ENCODE measurements around the gene SORCS2.

SORCS2 gene

DNA sequence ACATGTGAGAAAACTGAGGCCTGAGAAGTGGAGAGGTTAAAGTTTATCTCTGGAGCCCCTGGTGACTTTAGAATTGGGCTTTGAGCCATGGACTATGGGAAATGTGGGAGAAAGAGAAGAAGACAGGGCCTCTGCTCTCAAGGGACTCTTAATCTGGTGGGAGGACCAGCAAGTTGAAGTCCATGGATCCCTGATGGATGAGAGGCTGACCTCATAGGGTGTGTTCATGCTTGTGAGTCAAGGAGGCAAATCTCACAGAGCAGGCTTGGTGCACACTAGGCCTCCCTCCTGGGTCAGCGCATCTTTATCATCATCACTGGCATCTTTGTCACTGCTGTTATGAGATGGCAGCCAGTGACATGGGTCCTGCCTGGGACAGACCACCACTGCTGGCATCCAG, 535.4 kb downstream of the SORCS2 start:
- TF ChIP-seq, protein P1, sequence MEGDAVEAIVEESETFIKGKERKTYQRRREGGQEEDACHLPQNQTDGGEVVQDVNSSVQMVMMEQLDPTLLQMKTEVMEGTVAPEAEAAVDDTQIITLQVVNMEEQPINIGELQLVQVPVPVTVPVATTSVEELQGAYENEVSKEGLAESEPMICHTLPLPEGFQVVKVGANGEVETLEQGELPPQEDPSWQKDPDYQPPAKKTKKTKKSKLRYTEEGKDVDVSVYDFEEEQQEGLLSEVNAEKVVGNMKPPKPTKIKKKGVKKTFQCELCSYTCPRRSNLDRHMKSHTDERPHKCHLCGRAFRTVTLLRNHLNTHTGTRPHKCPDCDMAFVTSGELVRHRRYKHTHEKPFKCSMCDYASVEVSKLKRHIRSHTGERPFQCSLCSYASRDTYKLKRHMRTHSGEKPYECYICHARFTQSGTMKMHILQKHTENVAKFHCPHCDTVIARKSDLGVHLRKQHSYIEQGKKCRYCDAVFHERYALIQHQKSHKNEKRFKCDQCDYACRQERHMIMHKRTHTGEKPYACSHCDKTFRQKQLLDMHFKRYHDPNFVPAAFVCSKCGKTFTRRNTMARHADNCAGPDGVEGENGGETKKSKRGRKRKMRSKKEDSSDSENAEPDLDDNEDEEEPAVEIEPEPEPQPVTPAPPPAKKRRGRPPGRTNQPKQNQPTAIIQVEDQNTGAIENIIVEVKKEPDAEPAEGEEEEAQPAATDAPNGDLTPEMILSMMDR (IDR thresholded peaks at IDR 0.05; ENCODE audit: low read depth, low read length) = no peak
- no peak overlapping the region for H3K4me3 ChIP-seq (ENCODE audit: low read depth, low read length)

DNA sequence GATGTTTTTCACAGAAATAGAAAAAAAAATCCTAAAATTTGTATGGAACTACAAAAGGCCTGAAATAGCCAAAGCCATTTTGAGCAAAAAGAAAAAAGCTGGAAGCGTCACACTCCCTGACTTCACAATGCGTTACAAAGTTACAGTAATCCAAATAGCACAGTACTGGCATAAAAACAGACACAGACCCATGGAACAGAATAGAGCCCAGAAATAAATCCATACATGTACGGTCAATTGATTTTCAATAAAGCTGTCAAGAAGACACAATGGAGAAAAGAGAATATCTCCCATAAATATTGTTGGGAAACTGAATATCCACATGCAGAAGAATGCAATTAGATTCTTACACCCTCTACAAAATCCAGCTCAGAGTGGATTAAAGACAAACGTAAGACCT, 539.1 kb downstream of the SORCS2 start:
- no peak overlapping the region for H3K4me3 ChIP-seq (ENCODE audit: low read depth, low read length)
- TF ChIP-seq, protein P1 (IDR thresholded peaks at IDR 0.05; ENCODE audit: low read depth, low read length) = no peak

DNA sequence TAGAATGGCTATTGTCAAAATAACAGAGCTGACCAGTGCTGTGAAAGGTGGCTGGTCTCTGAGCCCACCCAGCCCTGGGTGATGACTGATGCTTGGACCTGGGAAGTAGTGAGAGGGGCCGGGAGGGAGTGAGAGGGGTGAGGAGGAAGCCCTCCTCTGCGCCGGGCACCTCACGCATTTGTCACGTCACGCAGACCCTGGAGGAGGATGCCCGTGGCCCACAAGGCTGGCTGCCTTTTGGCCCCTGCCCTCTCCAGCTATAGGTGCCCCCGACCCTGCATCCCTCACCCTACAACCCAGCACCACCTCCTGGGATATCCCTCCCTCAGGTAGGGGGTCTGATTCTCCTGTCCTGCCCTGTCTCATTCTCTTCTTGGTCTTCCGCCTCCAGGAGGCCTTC, 539.9 kb downstream of the SORCS2 start:
- TF ChIP-seq, protein P1 (IDR thresholded peaks at IDR 0.05; ENCODE audit: low read depth, low read length) = no peak
- no peak overlapping the region for H3K4me3 ChIP-seq (ENCODE audit: low read depth, low read length)

- TF ChIP-seq, protein P1 (IDR thresholded peaks at IDR 0.05; ENCODE audit: low read depth, low read length) = no peak
- H3K4me3 ChIP-seq (ENCODE audit: low read depth, low read length) = no peak overlapping the region
Measured at GRCh38 chr4:7733201-7733600, 540.9 kb downstream of the SORCS2 start.

DNA sequence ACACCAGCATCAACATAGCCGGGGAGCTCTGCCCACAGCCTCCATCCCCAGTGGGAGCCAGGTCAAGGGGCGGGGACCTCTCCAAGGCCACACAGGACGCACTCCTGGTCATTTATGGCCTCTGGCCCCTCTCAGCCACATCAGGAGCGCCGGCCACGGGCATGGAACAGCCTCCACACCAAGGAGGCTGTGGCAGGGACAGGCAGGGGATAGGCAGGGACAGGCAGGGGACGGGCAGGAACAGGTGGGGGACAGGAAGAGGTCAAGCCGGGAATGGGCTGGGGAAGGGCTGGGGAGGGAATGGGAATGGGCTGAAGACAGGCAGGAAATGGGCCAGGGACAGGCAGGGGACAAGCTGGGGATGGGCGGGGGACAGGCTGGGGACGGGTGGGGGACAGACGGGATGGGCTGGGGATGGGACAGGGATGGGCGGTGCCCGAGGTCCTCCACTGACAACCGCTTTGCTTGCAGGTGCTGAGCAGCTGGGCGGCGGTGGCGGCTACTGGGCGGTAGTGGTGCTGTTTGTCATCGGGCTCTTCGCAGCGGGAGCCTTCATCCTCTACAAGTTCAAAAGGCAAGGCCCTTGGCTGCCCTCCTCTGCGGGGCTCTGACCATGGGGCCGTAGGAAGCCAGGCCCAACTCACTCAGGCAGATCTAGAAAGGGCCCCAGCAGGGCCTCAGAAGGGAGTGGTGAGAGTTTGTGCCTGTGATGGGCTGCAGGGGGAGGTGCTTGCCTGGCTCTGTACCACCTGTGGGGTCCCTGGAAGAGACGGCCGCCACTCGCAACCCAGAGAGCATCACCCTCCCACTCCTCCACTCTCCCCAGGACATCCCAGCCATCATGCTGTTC, 541.7 kb downstream of the SORCS2 start:
- H3K4me3 ChIP-seq (ENCODE audit: low read depth, low read length) = no peak overlapping the region
- TF ChIP-seq, protein P1 (IDR thresholded peaks at IDR 0.05; ENCODE audit: low read depth, low read length) = no peak

- TF ChIP-seq, protein P1 (IDR thresholded peaks at IDR 0.05; ENCODE audit: low read depth, low read length) = no peak
- no peak overlapping the region for H3K4me3 ChIP-seq (ENCODE audit: low read depth, low read length)
Measured at GRCh38 chr4:7734651-7735260, 542.4 kb downstream of the SORCS2 start.

DNA sequence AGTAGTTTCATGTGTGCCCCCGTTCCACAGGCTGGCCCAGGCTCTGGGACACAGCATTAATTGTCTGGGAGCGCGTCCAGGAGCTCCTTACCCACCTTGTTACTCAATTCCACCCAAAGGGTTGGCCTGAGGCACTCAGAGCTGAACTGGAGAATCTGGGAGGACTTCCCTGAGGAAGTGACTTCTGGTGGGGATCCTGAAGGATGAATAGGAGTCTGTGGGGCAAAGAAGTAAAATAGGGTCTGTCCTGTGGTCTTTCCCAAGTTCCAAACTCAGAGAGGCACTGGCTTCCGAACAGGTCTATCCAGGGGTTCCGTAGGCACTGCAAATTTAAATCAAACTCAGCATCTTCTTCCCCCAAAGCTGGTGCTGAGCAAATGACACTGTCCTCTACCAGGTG, 543.1 kb downstream of the SORCS2 start:
- TF ChIP-seq, protein P1 (IDR thresholded peaks at IDR 0.05; ENCODE audit: low read depth, low read length) = no peak

More for the DNA sequence above, 543.1 kb downstream of the SORCS2 start:
- no peak overlapping the region for H3K4me3 ChIP-seq (ENCODE audit: low read depth, low read length)

Measured in WI38 (cell line).